ENCODE measurements around the gene COX6A2. TPM values are rescaled to one million over a fixed set of nuclear protein-coding genes. Genes with fewer than 3 reads are reported as not detected.

COX6A2 gene
- total RNA-seq, 4 donors from 2014 or later = not detected

- H3K36me3 ChIP-seq = peaks cover 0 to 41% (median 1%) of the 10 kb centered on the region in 3 donors
- intact Hi-C loops (cut with DNase I) = no loop called here
- H3K27me3 ChIP-seq = peaks cover 0 to 7% (median 0%) of the 10 kb centered on the region in 4 donors
- peak within 1 kb of the TSS; percentile 42 to 82 (median 64) for H3K4me3 ChIP-seq
- H3K4me1 ChIP-seq = peaks cover 19 to 64% (median 27%) of the 10 kb centered on the region in 3 donors
- peak within 1 kb of the TSS; percentile 80 to 94 (median 86) for H3K27ac ChIP-seq
- no peaks in the 10 kb centered on the region for H3K9me3 ChIP-seq
- no peak for DNase-seq
- WGBS, 2 donors = 0 to 9% methylated on average over 5 to 22 of the region's 63 CpGs
- peak in 1 of 4 donors; percentile 35 for TF ChIP-seq POLR2A (IDR thresholded peaks at IDR 0.05)
- no peak for TF ChIP-seq CTCF (IDR thresholded peaks at IDR 0.05)
These were observed 43.9 kb upstream of the COX6A2 start, which contains the start of gene TGFB1I1 for GRCh38 chr16:31471875-31472708. TGFB1I1 (plus strand) TSS chr16:31472152; CDS start chr16:31472189, 37 bp downstream.

GRCh38 chr16:31471241-31471874 is 43.2 kb upstream of the COX6A2 start:
- Histone ChIP-seq H3K27me3 (peaks cover 0 to 7% (median 0%) of the 10 kb centered on the region in 4 donors), H3K4me3 (peak overlapping the region; percentile 42 to 82 (median 64)), H3K9me3 (no peaks in the 10 kb centered on the region), H3K4me1 (peaks cover 16 to 57% (median 22%) of the 10 kb centered on the region in 3 donors), H3K27ac (peak overlapping the region; percentile 80 to 94 (median 86)), H3K36me3 (peaks cover under 1 to 41% (median 5%) of the 10 kb centered on the region in 3 donors)
- intact Hi-C loops (cut with DNase I) = no loop called here
- DNase-seq = no peak
- TF ChIP-seq CTCF (IDR thresholded peaks at IDR 0.05) (no peak), POLR2A (IDR thresholded peaks at IDR 0.05) (no peak)
- WGBS, 2 donors = 47 to 67% methylated on average over 10 to 14 of the region's 15 CpGs

GRCh38 chr16:31470615-31471014 is 42.5 kb upstream of the COX6A2 start:
- H3K4me3 ChIP-seq = no peak overlapping the region
- intact Hi-C loops (cut with DNase I) = no loop called here
- 80 to 85% methylated on average over 3 of the region's 3 CpGs for WGBS, 2 donors
- H3K4me1 ChIP-seq = peaks cover 8 to 49% (median 15%) of the 10 kb centered on the region in 3 donors
- no peaks in the 10 kb centered on the region for H3K9me3 ChIP-seq
- no peak for TF ChIP-seq CTCF (IDR thresholded peaks at IDR 0.05)
- no peak for TF ChIP-seq POLR2A (IDR thresholded peaks at IDR 0.05)
- DNase-seq = no peak
- H3K27me3 ChIP-seq = peaks cover 0 to 3% (median 0%) of the 10 kb centered on the region in 4 donors
- peak overlapping the region in 3 of 4 donors; percentile 83 to 94 (median 90) for H3K27ac ChIP-seq
- H3K36me3 ChIP-seq = peaks cover 8 to 41% (median 12%) of the 10 kb centered on the region in 3 donors

- H3K4me3 ChIP-seq = no peak overlapping the region
- TF ChIP-seq CTCF (IDR thresholded peaks at IDR 0.05) = no peak
- TF ChIP-seq POLR2A (IDR thresholded peaks at IDR 0.05) = no peak
These were observed 39.7 kb upstream of the COX6A2 start for GRCh38 chr16:31467858-31468257.

More at GRCh38 chr16:31467858-31468257, 39.7 kb upstream of the COX6A2 start:
- no peak overlapping the region for H3K27ac ChIP-seq
- intact Hi-C loops (cut with DNase I) = no loop called here
- H3K36me3 ChIP-seq = peaks cover 23 to 47% (median 26%) of the 10 kb centered on the region in 3 donors
- no peak for DNase-seq
- peaks cover 6 to 23% (median 9%) of the 10 kb centered on the region in 3 donors for H3K4me1 ChIP-seq
- H3K27me3 ChIP-seq = peaks cover 0 to 3% (median 0%) of the 10 kb centered on the region in 4 donors
- 91 to 92% methylated on average over 5 of the region's 5 CpGs for WGBS, 2 donors
- no peaks in the 10 kb centered on the region for H3K9me3 ChIP-seq

All from esophagus squamous epithelium (tissue), 5 donors.